ENCODE results near the gene TMPRSS2. TPM values are rescaled to one million over a fixed set of nuclear protein-coding genes. Genes with fewer than 3 reads are reported as not detected.
"Not testable (repeated sequence)": the region's sequence is repeated elsewhere in the genome, so short reads cannot be mapped to it uniquely, and the experiment has no call there.

TMPRSS2 gene
- total RNA-seq, 2 donors from 2014 or later = 471 to 667 TPM

DNA sequence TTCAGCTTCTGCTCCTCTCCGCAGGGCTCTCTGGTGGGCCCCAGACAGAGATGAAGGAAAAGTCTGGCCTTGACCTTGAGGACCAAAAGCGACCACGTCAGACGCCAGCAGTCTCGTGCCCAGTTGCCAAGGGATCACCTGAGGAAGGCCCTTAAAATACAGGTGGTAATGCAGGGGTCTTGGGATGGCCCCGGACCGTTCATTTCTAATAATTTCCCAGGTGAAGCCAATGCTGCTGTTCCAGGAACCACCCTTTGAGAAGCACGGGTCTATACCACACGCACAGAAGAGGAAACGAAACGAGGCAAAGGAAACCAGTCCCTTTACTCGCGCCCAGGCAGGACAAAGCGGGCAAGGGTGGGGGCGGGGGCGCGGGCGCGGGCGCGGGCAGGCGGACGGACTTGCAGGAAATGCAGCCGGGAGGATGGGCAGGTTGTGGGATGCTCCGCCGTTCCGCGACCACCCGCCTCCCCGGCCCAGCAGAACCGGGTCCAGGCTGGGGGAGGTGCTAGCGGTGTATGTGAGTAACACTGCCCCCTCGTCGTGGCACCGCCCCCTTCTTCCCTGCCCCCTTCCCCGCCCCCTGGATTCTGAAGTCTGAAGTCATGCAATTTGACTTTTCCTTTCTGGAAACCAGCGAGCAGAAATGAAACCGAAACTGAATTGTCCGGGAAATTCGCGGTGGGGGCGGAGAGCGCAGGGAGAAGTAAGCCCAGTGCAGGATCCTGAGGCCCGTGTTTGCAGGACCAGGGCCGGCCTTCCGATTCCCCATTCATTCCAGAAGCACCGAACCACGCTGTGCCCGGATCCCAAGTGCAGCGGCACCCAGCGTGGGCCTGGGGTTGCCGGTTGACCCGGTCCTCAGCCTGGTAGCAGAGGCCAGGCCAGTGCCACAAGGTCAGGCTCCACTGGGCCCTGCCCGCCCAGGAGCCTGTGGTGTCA, 87.8 kb downstream of the TMPRSS2 start:
- intact Hi-C loops (cut with DNase I, micrococcal nuclease) = no loop called here
- ATAC-seq = peak; percentile 87
- peak; percentile 83 to 86 for DNase-seq

DNA sequence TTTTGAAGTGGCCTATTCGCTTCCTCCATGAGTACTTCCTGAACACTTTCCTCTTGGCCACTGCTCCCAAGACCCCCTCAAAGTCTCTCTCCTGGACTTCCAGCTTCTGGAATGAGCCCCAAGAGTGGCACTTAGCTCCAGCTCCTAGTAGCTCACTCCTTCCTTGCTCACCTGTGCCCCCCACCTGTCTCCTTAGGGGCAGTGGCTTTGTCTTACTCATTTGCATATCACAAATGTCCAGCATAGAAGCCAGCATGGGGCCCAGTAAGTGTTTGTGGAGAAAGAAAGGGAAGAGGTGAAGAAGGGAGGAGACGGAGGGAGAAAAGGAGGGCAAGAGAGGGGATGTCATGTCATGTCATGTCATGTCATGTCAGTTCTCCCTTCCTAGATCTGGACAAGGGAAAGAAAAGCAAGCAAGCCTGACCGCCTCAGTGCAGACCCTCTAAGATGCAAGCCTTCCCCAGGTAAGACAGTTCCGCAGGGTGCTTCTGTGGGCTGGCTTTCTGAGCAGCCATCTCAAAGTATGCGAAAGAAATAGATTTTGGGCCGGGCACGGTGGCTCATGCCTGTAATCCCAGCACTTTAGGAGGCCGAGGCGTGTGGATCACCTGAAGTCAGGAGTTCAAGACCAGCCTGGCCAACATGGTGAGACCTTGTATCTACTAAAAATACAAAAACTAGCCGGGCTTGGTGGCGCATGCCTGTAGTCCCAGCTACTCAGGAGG, 88.8 kb downstream of the TMPRSS2 start:
- DNase-seq = no peak
- ATAC-seq = no peak
- intact Hi-C loops (cut with DNase I, micrococcal nuclease) = no loop called here

DNA sequence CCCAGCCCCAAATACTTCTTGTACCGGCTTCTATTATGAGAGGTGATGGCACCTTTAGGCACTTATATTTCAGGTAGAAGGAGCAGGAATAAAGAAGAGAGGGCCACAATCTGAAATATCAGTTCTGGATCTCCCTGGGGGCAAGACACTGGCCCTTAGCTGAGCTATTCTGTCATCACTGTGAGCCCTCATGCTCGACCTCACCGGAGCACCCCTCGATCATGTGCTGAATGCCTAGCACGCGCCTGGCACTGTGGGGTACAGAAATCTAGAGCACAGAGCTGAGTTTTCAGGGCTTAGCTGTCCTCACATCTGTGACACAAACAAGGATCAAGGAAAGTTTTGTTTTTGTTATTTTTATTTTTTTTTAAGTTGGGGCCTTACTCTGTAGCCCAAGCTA, 89.6 kb downstream of the TMPRSS2 start:
- intact Hi-C loops (cut with DNase I, micrococcal nuclease) = no loop called here
- DNase-seq (no peak), ATAC-seq (no peak)

DNA sequence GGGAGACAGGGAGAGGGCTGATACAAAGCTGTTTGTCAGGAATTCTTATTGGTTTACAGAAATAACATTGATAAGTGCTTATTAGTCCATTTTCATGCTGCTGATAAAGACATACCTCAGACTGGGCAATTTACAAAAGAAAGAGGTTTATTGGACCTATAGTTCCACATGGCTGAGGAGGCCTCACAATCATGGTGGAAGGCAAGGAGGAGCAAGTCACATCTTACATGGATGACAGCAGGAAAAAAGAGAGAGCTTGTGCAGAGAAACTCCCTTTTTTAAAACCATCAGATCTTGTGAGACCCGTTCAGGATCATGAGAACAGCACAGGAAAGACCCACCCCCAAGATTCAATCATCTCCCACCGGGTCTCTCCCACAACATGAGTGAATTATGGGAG, 90.5 kb downstream of the TMPRSS2 start:
- ATAC-seq; DNase-seq; intact Hi-C loops (cut with DNase I, micrococcal nuclease): not testable (repeated sequence)

Other genes with a start within 250 kb of the TMPRSS2 start
- gene FAM3B, start 191.4 kb downstream of the TMPRSS2 start, total RNA-seq = 1 to 10 TPM in 1 of 2 donors, under 1 TPM in 1; 0.98 to 1.2 TPM
- 1 to 10 TPM; 3.8 TPM for gene MX2, start 146.1 kb downstream of the TMPRSS2 start, total RNA-seq
- 10 to 100 TPM; 36.4 to 91.7 TPM for gene MX1, start 81.9 kb downstream of the TMPRSS2 start, total RNA-seq

Measured in left colon (tissue), 2 donors.